MCF 10A (cell line): ENCODE measurements around the gene SYAP1. TPM values are rescaled to one million over a fixed set of nuclear protein-coding genes. Genes with fewer than 3 reads are reported as not detected.

Experiments used
- BruUV-seq: library from RNA; stranded (reverse); fragments of 400-500 nt; replicated peaks from 2 replicates; lab custom pipeline; 2021; lab: Mats Ljungman, UMichigan
- CTCF ChIA-PET: fragments of 300-600 bp; sonication (Branson Sonifier 250); formaldehyde crosslinking; extraction: SDS; loops from one replicate; lab custom pipeline; 2021; ENCODE audit warnings: antibody characterized with exemption, inconsistent platforms; lab: Yijun Ruan, JAX
- POLR2A ChIA-PET: fragments of 300-600, 350-650 bp; sonication (Branson Sonifier 250); formaldehyde crosslinking; extraction: SDS; loops from one replicate; lab custom pipeline; 2020; ENCODE audit warnings: antibody characterized with exemption, inconsistent platforms; lab: Yijun Ruan, JAX
- DNase-seq: peaks from one replicate; pipeline ENCODE4 v3.0.0-alpha.2; 2018; ENCODE audit not compliant: unreplicated experiment
- H3K27ac Mint-ChIP-seq: one replicate; pipeline ENCODE4 v1.8.0; 2022; ENCODE audit warnings: mild to moderate bottlenecking, low read depth, mixed read lengths; ENCODE audit not compliant: unreplicated experiment
- H3K27me3 Mint-ChIP-seq: one replicate; pipeline ENCODE4 v1.8.0; 2022; ENCODE audit warnings: mixed read lengths; ENCODE audit not compliant: insufficient read depth, unreplicated experiment
- H3K36me3 Mint-ChIP-seq: one replicate; pipeline ENCODE4 v1.8.0; 2022; ENCODE audit warnings: mild to moderate bottlenecking, moderate library complexity, mixed read lengths; ENCODE audit not compliant: insufficient read depth, unreplicated experiment
- H3K4me1 Mint-ChIP-seq: one replicate; pipeline ENCODE4 v1.8.0; 2022; ENCODE audit warnings: mixed read lengths; ENCODE audit not compliant: insufficient read depth, unreplicated experiment
- H3K4me3 Mint-ChIP-seq: one replicate; pipeline ENCODE4 v1.8.0; 2022; ENCODE audit warnings: mild to moderate bottlenecking, moderate library complexity, mixed read lengths; ENCODE audit not compliant: unreplicated experiment
- H3K9me3 Mint-ChIP-seq: one replicate; pipeline ENCODE4 v1.8.0; 2022; ENCODE audit warnings: mixed read lengths; ENCODE audit not compliant: unreplicated experiment
- CTCF ChIP-seq: fragments of 200-600 bp; IDR thresholded peaks from one replicate; pipeline ENCODE4 v1.8.0; 2022; ENCODE audit warnings: antibody characterized with exemption, mild to moderate bottlenecking; ENCODE audit not compliant: unreplicated experiment
- intact Hi-C: fragments of 100-400 bp; cut with micrococcal nuclease; formaldehyde crosslinking; loops from 2 replicates; pipeline ENCODE4 v1.14.1; 2022
- total RNA-seq: library from RNA; stranded (reverse); gene quantifications from 2 replicates; pipeline ENCODE4 v1.2.3, GENCODE V29; 2022

Gene SYAP1
- total RNA-seq, 1 experiment from 2014 or later: 37.0 TPM

- H3K27ac Mint-ChIP-seq: no peak overlapping the region
- ChIA-PET POLR2A (interaction anchor here (0.9 kb wide), 1 partner anchor 8 kb away, joined by 3 read pairs; no protein-coding TSS in a partner anchor), CTCF (no interaction called here)
- BruUV-seq: no TSS peak
- H3K27me3 Mint-ChIP-seq: no peaks in the 10 kb centered on the region
- H3K4me1 Mint-ChIP-seq: no peaks in the 10 kb centered on the region
- no peak for DNase-seq
- intact Hi-C loops: no loop called here
- no peaks in the 10 kb centered on the region for H3K9me3 Mint-ChIP-seq
- TF ChIP-seq CTCF: no peak
- H3K36me3 Mint-ChIP-seq: peaks cover 51% of the 10 kb centered on the region
- H3K4me3 Mint-ChIP-seq: no peak overlapping the region
These were observed 43.2 kb downstream of the SYAP1 start for GRCh38 chrX:16762579-16762978.

- no peaks in the 10 kb centered on the region for H3K4me1 Mint-ChIP-seq
- no peaks in the 10 kb centered on the region for H3K9me3 Mint-ChIP-seq
- ChIA-PET CTCF (interaction anchor here (0.6 to 1.2 kb wide), 3 partner anchors 9 to 911 kb away, joined by 3 read pairs; no protein-coding TSS in a partner anchor), POLR2A (no interaction called here)
- H3K27ac Mint-ChIP-seq: no peak overlapping the region
- no peak for TF ChIP-seq CTCF
- H3K27me3 Mint-ChIP-seq: no peaks in the 10 kb centered on the region
- no peak for DNase-seq
- H3K4me3 Mint-ChIP-seq: no peak overlapping the region
- H3K36me3 Mint-ChIP-seq: peaks cover 28% of the 10 kb centered on the region
- intact Hi-C loops: no loop called here
- BruUV-seq: no TSS peak
These were observed 46.2 kb downstream of the SYAP1 start for GRCh38 chrX:16765594-16765993.

GRCh38 chrX:16770970-16771482 lies 51.6 kb downstream of the SYAP1 start:
- no peaks in the 10 kb centered on the region for H3K4me1 Mint-ChIP-seq
- intact Hi-C loops: no loop called here
- H3K36me3 Mint-ChIP-seq: peaks cover 6% of the 10 kb centered on the region
- POLR2A ChIA-PET: interaction anchor here (0.7 to 2.0 kb wide), 7 partner anchors 8 to 616 kb away, joined by 3 to 13 read pairs (median 9); partner anchors contain the start of genes SYAP1 and TXLNG
- TF ChIP-seq CTCF: no peak
- no peak overlapping the region for H3K4me3 Mint-ChIP-seq
- BruUV-seq: no TSS peak
- H3K27me3 Mint-ChIP-seq: no peaks in the 10 kb centered on the region
- H3K9me3 Mint-ChIP-seq: no peaks in the 10 kb centered on the region
- H3K27ac Mint-ChIP-seq: peak overlapping the region; percentile 95
- no peak for DNase-seq
- CTCF ChIA-PET: interaction anchor here (1.1 to 1.2 kb wide), 2 partner anchors 37 to 51 kb away, joined by 3 read pairs; no protein-coding TSS in a partner anchor

- TSS peak; percentile 100 for BruUV-seq
- Mint-ChIP-seq H3K4me1 (no peaks in the 10 kb centered on the region), H3K36me3 (peaks cover 6% of the 10 kb centered on the region), H3K9me3 (no peaks in the 10 kb centered on the region), H3K27ac (peak overlapping the region; percentile 95), H3K4me3 (no peak overlapping the region), H3K27me3 (no peaks in the 10 kb centered on the region)
- no peak for TF ChIP-seq CTCF
- peak; percentile 82 for DNase-seq
- POLR2A ChIA-PET: interaction anchor here (0.5 to 2.0 kb wide), 8 partner anchors 9 to 617 kb away, joined by 3 to 13 read pairs (median 8); partner anchors contain the start of genes SYAP1 and TXLNG
- CTCF ChIA-PET: interaction anchor here (1.1 to 1.2 kb wide), 2 partner anchors 36 to 52 kb away, joined by 3 read pairs; no protein-coding TSS in a partner anchor
- intact Hi-C loops: no loop called here
These were observed 52.3 kb downstream of the SYAP1 start for GRCh38 chrX:16771483-16772398.
